HL-60 (cell line): ENCODE results near the gene PSMF1.

Source experiments
- TF ChIP-seq, protein P1 (sequence below): IDR thresholded peaks from one replicate; pipeline ENCODE4 v1.5.1; 2011; ENCODE audit warnings: low read length, control low read depth, inconsistent platforms; ENCODE audit not compliant: insufficient read depth
- TF ChIP-seq, protein P2 (sequence below): IDR thresholded peaks from 2 replicates; pipeline ENCODE4 v1.6.1; 2012; ENCODE audit warnings: low read depth; ENCODE audit not compliant: insufficient replicate concordance

DNA sequence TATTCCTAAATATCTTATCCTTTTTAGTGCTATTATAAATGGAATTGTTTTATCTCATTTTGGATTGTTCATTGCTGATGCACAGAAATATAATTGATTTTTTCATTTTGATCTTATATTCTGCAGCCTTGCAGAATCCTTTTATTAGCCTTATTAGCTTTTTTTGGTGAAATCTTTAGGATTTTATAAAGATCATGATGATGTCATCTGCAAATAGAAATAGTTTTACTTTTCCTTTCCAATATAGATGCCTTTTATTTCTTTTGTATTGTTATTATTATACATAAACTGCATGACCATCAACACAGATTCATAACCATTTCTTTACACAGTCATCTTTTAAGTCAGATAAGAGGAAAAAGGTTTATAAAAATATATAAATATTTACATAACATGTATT is 16.9 kb upstream of the PSMF1 start:
- TF ChIP-seq, protein P1, sequence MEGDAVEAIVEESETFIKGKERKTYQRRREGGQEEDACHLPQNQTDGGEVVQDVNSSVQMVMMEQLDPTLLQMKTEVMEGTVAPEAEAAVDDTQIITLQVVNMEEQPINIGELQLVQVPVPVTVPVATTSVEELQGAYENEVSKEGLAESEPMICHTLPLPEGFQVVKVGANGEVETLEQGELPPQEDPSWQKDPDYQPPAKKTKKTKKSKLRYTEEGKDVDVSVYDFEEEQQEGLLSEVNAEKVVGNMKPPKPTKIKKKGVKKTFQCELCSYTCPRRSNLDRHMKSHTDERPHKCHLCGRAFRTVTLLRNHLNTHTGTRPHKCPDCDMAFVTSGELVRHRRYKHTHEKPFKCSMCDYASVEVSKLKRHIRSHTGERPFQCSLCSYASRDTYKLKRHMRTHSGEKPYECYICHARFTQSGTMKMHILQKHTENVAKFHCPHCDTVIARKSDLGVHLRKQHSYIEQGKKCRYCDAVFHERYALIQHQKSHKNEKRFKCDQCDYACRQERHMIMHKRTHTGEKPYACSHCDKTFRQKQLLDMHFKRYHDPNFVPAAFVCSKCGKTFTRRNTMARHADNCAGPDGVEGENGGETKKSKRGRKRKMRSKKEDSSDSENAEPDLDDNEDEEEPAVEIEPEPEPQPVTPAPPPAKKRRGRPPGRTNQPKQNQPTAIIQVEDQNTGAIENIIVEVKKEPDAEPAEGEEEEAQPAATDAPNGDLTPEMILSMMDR, result no peak
- TF ChIP-seq, protein P2, sequence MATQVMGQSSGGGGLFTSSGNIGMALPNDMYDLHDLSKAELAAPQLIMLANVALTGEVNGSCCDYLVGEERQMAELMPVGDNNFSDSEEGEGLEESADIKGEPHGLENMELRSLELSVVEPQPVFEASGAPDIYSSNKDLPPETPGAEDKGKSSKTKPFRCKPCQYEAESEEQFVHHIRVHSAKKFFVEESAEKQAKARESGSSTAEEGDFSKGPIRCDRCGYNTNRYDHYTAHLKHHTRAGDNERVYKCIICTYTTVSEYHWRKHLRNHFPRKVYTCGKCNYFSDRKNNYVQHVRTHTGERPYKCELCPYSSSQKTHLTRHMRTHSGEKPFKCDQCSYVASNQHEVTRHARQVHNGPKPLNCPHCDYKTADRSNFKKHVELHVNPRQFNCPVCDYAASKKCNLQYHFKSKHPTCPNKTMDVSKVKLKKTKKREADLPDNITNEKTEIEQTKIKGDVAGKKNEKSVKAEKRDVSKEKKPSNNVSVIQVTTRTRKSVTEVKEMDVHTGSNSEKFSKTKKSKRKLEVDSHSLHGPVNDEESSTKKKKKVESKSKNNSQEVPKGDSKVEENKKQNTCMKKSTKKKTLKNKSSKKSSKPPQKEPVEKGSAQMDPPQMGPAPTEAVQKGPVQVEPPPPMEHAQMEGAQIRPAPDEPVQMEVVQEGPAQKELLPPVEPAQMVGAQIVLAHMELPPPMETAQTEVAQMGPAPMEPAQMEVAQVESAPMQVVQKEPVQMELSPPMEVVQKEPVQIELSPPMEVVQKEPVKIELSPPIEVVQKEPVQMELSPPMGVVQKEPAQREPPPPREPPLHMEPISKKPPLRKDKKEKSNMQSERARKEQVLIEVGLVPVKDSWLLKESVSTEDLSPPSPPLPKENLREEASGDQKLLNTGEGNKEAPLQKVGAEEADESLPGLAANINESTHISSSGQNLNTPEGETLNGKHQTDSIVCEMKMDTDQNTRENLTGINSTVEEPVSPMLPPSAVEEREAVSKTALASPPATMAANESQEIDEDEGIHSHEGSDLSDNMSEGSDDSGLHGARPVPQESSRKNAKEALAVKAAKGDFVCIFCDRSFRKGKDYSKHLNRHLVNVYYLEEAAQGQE, result no peak
